HG02642 (cell line): Measurements from ENCODE around the gene PKP3.
A peak's percentile ranks its signal among the peaks of the same experiment; 100 is the strongest.
"Not testable (repeated sequence)": the region's sequence is repeated elsewhere in the genome, so short reads cannot be mapped to it uniquely, and the experiment has no call there.

Experiments used
- ATAC-seq: cut with Tn5 transposase; IDR thresholded peaks from one replicate; pipeline ENCODE4 v1.9.1; 2021; ENCODE audit warnings: mild to moderate bottlenecking; ENCODE audit not compliant: unreplicated experiment, poor library complexity

PKP3 gene, protein sequence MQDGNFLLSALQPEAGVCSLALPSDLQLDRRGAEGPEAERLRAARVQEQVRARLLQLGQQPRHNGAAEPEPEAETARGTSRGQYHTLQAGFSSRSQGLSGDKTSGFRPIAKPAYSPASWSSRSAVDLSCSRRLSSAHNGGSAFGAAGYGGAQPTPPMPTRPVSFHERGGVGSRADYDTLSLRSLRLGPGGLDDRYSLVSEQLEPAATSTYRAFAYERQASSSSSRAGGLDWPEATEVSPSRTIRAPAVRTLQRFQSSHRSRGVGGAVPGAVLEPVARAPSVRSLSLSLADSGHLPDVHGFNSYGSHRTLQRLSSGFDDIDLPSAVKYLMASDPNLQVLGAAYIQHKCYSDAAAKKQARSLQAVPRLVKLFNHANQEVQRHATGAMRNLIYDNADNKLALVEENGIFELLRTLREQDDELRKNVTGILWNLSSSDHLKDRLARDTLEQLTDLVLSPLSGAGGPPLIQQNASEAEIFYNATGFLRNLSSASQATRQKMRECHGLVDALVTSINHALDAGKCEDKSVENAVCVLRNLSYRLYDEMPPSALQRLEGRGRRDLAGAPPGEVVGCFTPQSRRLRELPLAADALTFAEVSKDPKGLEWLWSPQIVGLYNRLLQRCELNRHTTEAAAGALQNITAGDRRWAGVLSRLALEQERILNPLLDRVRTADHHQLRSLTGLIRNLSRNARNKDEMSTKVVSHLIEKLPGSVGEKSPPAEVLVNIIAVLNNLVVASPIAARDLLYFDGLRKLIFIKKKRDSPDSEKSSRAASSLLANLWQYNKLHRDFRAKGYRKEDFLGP

DNA sequence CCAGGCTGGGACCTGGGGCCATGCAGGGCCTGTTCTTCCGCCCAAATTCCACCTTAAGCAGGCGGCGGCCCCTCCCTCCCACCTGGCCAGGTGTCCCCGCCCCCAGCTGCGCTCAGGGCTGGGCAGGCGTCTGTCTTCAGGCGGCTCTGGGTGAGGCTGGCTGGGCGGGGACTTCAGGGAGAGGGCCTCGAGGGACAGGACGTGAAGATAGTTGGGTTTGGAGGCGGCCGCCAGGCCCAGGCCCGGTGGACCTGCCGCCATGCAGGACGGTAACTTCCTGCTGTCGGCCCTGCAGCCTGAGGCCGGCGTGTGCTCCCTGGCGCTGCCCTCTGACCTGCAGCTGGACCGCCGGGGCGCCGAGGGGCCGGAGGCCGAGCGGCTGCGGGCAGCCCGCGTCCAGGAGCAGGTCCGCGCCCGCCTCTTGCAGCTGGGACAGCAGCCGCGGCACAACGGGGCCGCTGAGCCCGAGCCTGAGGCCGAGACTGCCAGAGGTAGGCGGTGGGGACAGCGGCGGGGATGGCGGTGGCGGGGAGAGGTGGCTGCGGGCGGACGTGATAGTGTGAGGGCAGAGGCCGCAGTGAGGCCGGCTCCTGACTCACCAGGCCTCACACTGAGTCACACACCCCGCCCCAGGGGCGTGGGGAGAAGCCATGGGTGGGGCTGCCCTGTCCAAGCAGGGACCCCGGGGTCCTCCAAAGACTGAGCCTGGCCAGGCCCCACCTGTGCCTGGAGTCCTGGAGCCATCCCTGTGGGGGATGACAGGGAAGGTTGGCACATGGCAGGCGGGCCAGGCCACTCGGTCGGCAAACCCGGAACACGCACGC lies at the start of gene PKP3:
Gene PKP3, plus strand, starts transcription at position 176 of the 824 bp plus-strand sequence. Its CDS starts 84 bp downstream, at position 260.
- no peak for ATAC-seq

DNA sequence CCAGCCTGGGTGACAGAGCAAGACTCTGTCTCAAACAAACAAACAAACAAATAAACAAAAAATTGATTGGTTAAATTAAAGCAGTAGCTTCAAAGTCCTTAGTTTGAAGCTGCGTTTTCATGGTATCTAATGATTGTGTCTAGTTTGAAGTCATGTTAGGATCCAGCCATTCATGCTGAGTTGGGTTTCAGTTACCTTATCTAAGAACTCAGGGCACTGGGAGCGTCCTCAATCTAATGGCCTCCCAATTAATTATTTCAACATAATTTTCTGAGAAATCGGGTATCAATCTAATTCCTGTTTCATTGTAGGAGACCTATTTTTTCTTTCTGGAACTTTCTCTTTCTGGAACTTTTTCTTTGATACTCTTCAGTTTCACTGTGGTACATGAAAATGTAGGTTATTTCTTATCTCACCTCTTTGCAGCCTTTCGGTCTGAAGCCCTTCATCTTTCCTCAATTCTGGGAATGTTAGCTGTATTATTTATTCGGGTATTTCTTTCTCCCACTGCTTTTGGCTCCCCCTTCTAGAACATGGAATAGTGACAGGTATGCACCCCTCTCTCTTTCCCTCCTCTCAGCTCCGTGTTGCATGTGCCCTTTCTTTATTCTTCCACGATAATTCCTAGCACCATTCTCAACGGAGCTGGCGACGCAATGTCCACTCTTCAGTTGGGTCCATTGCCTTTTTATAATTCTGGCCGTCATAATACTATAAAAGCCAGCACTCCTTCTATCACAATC lies 49.0 kb upstream of the PKP3 start:
- ATAC-seq = no peak

DNA sequence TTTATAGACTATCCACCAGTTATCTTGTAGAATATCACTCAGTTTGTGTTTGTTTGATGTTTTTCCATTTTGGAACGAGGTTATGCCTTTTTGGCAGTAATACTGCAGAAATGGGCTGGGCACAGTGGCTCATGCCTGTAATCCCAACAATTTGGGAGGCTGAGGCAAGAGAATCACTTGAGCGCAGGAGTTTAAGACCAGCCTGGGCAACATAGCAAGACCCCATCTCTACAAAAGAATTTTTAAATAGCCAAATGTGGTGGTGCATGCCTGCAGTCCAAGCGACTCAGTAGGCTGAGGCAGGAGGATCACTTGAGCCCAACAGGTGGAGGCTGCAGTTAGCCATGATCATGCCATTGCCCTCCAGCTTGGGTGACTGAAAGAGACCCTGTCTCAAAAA lies 47.5 kb upstream of the PKP3 start:
- no peak for ATAC-seq

DNA sequence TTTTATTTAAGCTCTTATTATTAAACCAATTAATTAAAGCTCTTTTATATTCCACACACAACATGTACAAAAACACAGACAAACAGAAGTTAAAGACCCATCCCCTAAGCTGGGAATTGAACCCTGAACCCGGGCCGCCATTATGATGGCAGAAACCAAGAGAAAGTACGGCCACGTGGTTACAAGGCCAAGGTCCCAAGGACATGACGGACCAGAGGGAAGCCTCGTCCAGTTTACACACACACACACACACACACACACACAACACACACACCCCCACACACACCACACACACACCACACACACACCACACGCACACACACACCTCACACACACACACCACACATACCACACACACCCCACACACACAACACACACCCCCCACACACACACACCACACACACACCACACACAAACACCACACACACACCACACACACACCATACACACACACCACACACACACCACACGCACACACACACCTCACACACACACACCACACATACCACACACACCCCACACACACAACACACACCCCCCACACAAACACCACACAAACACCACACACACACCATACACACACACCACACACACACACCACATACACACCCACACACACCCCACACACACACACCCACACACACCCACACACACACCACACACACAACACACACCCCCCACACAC lies 44.6 kb upstream of the PKP3 start:
- not testable (repeated sequence) for ATAC-seq

DNA sequence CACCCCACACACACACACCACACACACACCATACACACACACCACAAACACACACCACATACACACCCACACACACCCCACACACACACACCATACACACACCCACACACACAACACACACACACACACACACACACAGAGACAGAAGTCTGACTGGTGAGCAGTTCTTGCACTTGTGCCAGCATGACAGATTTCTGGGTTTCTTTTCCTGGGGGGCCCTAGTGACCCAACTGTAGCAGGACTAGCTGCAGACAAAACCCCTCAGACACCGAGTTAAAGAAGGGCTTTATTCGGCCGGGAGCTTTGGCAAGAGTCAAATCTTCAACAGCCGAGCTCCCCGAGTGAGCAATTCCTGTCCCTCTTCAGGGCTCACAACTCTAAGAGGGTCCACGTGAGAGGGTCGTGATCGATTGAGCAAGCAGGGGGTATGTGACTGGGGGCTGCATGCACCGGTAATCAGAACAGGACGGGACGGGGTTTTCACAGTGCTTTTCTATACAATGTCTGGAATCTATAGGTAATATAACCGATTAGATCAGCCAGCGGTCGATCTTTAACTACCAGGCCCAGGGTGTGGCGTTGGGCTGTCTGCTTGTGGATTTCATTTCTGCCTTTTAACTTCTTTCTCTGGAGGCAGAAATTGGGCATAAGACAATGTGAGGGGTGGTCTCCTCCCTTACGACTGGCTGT lies 43.8 kb upstream of the PKP3 start:
- ATAC-seq = not testable (repeated sequence)

DNA sequence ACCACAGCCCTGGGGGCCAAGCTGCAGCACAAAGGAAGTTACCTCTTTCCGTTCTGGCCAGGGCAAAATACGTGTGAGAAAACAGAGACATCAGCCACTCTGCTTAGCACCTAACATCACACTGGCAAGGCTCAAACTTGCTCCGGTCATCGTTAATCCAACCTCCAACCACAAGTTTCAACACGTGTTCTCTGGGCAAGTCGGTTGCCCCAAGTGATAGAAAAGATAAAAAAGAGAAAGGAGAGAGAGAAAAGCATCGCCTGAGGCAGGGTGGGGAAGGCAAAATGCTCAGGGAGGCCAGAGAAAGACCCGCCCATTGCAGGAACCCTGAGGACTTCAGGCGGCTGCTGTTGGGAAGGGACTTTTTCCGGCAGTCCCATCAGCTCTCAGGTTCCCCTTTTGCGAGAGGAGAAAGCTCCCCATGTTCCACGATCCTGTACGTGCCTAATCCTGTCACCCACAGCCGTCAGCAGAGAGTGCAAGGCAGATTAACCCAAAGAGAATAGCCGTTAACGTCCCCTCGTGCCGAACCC lies 43.2 kb upstream of the PKP3 start:
- peak; percentile 37 for ATAC-seq

DNA sequence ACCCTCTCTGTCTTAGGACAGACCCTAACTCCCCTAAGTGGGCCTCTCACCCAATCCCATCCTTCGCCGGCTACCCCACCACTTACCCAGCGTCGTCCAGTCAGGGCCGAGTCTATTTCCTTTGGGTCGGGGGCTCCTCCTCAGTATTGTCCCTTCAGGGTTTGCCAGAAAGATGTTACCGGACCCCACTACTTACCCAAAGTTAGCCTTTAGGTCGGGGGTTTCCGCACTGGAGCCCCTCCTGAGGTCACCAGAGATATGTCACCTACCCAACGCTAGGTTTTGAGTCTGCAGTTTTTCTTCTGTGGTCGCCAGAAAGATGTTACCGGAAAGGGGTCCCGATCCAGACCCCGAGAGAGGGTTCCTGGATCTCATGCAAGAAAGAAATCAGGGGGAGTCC lies 42.6 kb upstream of the PKP3 start:
- ATAC-seq = no peak

DNA sequence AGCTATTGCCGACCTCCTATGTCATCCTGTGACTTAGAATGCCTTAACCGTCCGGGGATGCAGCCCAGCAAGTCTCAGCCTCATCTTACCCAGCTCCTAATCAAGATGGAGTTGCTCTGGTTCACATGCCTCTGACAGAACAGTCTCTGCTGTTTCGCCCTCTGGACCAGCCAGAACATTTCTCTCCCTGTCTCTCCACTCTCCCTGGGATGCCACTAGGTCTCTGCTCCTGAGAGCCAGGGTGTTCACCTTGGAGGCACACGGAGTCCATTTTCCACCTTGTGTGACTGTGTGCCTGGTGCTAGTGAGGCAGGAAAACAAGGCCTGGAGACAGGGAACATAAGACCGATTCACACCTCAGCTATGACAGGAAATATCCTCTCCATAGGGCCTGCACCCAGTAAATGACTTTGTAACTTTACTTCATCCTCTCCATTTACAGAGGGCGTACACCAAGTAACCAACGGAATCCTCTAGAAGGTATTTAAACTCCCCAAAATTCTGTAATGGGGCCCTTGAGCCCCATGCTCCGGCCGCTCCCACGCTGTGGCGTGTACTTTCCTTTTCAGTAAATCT lies 41.5 kb upstream of the PKP3 start:
- ATAC-seq = no peak

DNA sequence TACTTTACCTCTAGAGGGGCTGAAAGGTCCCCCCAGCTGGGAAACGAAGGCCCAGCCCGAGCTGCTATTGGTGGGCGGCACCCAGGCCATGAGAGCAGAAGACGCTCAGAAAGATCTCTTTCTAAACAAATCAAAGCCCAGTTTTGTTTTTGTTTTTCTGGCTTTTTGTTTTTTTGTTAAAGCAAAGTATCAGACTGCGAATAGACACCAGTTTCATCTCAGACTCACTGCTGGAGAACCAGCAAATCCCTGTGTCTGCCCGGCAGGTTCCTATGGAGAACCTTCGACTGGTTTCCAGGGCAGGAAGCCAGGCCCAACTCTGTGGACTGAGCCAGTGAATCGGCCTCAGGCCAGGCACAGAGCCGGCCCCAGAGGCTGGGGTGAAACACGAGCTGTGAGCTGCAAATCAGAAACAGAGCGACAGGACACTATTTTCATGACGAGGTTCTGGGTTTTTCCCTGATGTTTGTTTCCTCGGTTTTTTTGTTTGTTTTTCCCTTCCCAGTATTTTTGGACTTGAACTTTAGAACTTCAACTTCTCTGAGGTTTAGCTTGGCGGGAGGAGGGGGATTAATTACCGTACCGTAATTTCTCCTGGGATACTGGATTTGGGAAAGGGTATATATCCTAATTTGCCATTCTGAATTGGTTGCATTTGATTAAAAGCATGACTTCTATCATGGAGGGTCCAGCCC lies 40.7 kb upstream of the PKP3 start:
- ATAC-seq = no peak

DNA sequence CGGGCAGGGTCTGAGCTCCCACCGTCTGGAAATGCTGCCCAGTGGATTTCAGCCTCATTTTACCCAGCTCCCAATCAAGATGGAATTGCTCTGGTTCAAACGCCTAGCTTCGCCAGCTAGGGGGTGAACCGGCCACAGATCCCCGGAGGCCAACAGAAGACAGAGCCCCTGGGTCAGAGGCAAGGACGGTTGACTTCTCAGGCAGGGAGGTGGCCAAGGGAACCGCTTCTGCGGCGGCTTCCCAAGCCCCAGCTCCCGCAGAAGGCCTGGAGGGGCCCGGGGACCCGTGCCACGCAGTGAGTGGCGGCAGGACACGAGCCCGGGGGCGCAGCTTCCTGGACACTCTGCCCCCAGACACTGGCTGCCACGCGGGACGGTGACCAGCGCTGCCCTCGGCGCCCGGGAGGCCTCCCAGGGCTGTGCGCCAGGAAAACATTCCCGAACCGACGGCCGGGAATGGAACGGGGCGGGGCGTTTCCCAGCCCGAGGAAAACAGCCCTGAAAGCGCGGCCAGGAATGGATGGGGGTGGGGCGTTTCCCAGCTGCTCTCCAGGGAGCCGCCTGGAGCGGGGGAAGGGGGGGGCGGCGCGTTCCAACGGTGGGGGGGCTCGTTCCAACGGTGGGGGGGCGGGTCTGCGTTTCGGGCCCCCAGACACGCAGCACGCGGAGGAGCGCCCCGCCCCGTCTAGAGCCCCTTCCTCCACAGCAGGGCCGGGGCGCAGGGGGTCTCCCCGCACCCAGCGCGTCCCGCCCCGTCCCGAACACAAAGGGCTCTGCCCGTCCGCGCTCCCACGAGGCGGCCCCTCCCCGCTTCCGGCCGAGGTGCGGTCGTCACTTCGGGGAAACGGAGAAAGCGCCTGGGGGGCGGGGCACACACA lies 38.2 kb upstream of the PKP3 start:
- ATAC-seq = peak; percentile 67

DNA sequence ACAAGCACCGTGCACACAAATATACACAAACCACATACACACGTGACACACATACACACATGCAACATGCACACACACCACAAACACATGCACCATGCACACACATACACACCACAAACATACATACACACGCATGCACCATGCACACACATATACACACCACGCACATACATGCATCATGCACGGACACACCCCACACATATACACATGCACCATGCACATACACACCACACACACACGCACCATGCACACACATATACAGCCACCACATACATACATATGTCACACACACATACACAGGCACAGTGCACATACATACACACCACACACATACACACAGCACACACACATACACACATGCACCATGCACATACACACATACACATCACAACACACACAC lies 37.4 kb upstream of the PKP3 start:
- ATAC-seq = no peak

DNA sequence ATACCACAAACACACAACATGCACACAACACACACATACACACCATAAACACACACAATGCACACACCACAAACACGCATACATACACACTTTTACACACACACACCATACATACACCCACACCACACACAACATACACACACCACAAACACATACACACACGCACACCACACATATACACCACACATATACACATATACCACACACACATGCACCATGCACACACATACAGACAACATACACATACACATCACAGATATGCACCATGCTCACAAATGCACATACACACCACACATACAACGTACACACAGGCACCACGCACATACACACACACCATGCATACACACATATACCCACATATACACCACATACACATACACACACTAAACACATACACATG lies 36.4 kb upstream of the PKP3 start:
- no peak for ATAC-seq

DNA sequence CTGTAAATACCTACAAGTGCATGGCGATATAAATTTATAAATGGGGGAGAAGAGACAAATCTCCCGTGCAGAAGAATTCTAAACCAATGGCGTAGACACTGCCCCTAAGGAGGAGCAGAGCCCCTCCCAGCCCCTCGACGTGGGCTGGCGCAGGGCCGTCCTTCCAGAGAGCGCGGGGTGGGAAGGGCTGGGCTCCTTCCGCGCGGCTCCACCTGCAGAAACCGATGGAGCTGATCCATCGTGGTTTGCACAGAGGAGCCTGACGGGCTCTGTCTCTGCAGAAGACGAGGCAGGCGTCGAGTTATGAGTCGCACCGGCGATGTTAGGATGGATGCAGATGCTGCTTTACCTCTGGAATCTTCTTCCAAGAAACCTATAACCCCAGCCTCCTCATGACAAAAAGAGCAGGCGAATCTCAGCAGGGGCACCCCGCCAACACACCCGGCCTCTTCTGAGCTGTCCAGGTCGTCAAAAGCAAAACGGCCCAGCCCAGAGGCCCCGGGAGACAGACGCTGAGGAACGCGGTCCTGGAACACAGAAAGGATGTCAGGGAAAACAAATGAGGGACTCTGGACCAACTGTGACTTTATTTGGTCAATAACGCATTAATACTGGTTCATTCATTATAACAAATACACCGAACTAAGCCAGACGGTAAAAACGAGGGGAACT lies 35.7 kb upstream of the PKP3 start:
- ATAC-seq = no peak

DNA sequence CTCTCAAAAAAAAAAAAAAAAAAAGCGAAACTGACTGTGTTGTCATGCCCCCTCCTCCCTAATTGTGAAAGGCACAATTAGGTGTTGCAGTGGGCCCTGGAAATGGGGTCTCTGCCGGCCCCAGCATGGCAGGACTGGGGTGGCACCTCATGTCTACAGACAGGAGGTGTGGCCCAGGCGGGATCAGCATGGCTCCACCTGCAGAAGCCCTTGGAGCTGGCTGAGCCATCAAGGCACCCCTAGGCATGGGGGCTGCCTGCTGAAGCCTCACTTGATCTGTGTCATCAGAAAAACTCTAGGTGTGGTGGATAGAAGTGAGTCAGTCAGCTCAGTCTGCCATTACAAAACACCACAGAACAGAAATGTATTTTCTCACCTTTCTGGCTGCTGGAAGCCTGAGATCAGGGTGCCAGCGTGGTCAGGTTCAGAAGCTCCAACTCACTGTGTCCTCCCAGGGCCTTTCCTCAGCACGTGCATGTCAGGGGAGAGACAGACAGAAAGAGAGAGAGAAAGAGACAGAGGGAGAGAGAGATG lies 34.8 kb upstream of the PKP3 start:
- ATAC-seq = no peak

DNA sequence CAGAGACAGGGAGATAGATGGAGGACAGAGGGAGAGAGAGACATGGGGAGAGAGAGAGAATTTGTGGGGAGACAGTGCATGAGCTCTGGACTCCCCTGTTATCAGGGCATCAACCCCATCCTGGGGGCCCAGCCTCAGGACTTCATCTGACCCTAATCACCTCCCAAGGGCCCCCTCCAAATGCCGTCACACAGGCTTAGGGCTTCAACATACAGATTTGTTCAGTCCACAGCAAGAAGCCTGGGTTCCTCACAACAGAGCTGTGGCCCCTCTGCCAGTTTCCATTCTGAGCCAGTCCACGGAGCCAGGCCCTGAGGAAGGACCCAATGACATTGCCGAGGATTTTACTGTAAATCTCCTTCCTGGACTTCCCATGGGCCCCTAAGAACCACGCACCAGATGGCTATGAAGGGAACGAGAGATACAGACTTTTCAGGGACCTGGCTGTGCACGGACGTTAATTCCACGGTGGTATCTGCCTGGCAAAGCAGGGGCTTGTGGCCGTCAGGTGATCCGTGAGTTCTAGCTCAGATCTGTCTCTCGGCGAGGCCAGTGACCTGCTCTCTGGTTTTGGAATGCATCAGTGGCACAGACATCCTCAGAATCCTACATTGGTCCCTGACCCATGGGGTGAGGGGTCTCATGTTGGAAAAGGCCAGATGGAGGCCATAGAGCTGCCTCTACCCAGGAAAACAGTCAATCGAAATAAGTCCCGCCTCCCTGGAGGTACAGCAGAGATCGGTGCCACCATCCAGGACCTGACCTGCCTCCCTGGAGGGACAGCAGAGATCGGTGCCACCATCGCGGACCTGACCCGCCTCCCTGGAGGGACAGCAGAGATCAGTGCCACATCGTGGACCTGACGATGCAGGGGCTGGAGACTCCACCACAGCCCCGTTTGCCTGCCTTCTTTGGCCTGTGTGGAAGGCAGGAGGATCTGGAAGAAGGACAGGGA lies 33.4 kb upstream of the PKP3 start:
- ATAC-seq = no peak
